ENCODE data around the gene CPSF4L. TPM values are rescaled to one million over a fixed set of nuclear protein-coding genes. Genes with fewer than 3 reads are reported as not detected.

Gene CPSF4L
- total RNA-seq, 3 donors from 2014 or later = not detected

- Mint-ChIP-seq H3K4me1 (ENCODE audit: low read depth) (peaks cover 40% of the 10 kb centered on the region), H3K4me3 (no peak overlapping the region), H3K9me3 (no peaks in the 10 kb centered on the region), H3K27me3 (ENCODE audit: low read depth) (no peaks in the 10 kb centered on the region), H3K36me3 (ENCODE audit: insufficient read depth) (peaks cover 10% of the 10 kb centered on the region)
- ATAC-seq = no peak
- DNase-seq = no peak
Measured at GRCh38 chr17:73223626-73224230, 38.0 kb downstream of the CPSF4L start.

- Mint-ChIP-seq H3K4me1 (ENCODE audit: low read depth) (peaks cover 30% of the 10 kb centered on the region), H3K4me3 (no peak overlapping the region), H3K27me3 (ENCODE audit: low read depth) (no peaks in the 10 kb centered on the region), H3K36me3 (ENCODE audit: insufficient read depth) (peaks cover 21% of the 10 kb centered on the region), H3K9me3 (no peaks in the 10 kb centered on the region)
- ATAC-seq (no peak), DNase-seq (no peak)
Measured at GRCh38 chr17:73215447-73215846, 46.2 kb downstream of the CPSF4L start.

GRCh38 chr17:73214851-73215250 is 46.8 kb downstream of the CPSF4L start:
- Mint-ChIP-seq H3K4me3 (no peak overlapping the region), H3K27me3 (ENCODE audit: low read depth) (no peaks in the 10 kb centered on the region), H3K4me1 (ENCODE audit: low read depth) (peaks cover 36% of the 10 kb centered on the region), H3K36me3 (ENCODE audit: insufficient read depth) (peaks cover 22% of the 10 kb centered on the region), H3K9me3 (no peaks in the 10 kb centered on the region)
- ATAC-seq (no peak), DNase-seq (no peak)

- peaks cover 38% of the 10 kb centered on the region for H3K4me1 Mint-ChIP-seq (ENCODE audit: low read depth)
- no peak for DNase-seq
- H3K36me3 Mint-ChIP-seq (ENCODE audit: insufficient read depth) = peaks cover 22% of the 10 kb centered on the region
- ATAC-seq = no peak
- H3K4me3 Mint-ChIP-seq = no peak overlapping the region
- H3K9me3 Mint-ChIP-seq = no peaks in the 10 kb centered on the region
- H3K27me3 Mint-ChIP-seq (ENCODE audit: low read depth) = no peaks in the 10 kb centered on the region
Measured at GRCh38 chr17:73214008-73214407, 47.7 kb downstream of the CPSF4L start.

GRCh38 chr17:73211745-73212144 is 49.9 kb downstream of the CPSF4L start:
- peaks cover 34% of the 10 kb centered on the region for H3K4me1 Mint-ChIP-seq (ENCODE audit: low read depth)
- peak overlapping the region; percentile 54 for H3K4me3 Mint-ChIP-seq
- peak in 1 of 2 donors; percentile 67 for ATAC-seq
- no peaks in the 10 kb centered on the region for H3K9me3 Mint-ChIP-seq
- DNase-seq = peak; percentile 58
- H3K36me3 Mint-ChIP-seq (ENCODE audit: insufficient read depth) = peaks cover 35% of the 10 kb centered on the region
- H3K27me3 Mint-ChIP-seq (ENCODE audit: low read depth) = no peaks in the 10 kb centered on the region

- ATAC-seq (peak; percentile 14 to 34), DNase-seq (no peak)
- peaks cover 22% of the 10 kb centered on the region for H3K4me1 Mint-ChIP-seq (ENCODE audit: low read depth)
Measured at GRCh38 chr17:73210002-73210678, 51.5 kb downstream of the CPSF4L start.

GRCh38 chr17:73209436-73209835 is 52.2 kb downstream of the CPSF4L start:
- Mint-ChIP-seq H3K4me3 (no peak overlapping the region), H3K9me3 (no peaks in the 10 kb centered on the region), H3K4me1 (ENCODE audit: low read depth) (peaks cover 23% of the 10 kb centered on the region), H3K36me3 (ENCODE audit: insufficient read depth) (peaks cover 30% of the 10 kb centered on the region), H3K27me3 (ENCODE audit: low read depth) (no peaks in the 10 kb centered on the region)
- ATAC-seq (no peak), DNase-seq (no peak)

More at GRCh38 chr17:73210002-73210678, 51.5 kb downstream of the CPSF4L start:
- H3K9me3 Mint-ChIP-seq = no peaks in the 10 kb centered on the region
- no peaks in the 10 kb centered on the region for H3K27me3 Mint-ChIP-seq (ENCODE audit: low read depth)
- H3K4me3 Mint-ChIP-seq = no peak overlapping the region
- peaks cover 30% of the 10 kb centered on the region for H3K36me3 Mint-ChIP-seq (ENCODE audit: insufficient read depth)

- H3K36me3 Mint-ChIP-seq (ENCODE audit: insufficient read depth) = peaks cover 34% of the 10 kb centered on the region
Measured at GRCh38 chr17:73208139-73208827, 53.4 kb downstream of the CPSF4L start.

GRCh38 chr17:73205459-73205961 is 56.2 kb downstream of the CPSF4L start:
- no peaks in the 10 kb centered on the region for H3K9me3 Mint-ChIP-seq
- peaks cover 47% of the 10 kb centered on the region for H3K36me3 Mint-ChIP-seq (ENCODE audit: insufficient read depth)
- H3K4me1 Mint-ChIP-seq (ENCODE audit: low read depth) = peaks cover 31% of the 10 kb centered on the region
- no peaks in the 10 kb centered on the region for H3K27me3 Mint-ChIP-seq (ENCODE audit: low read depth)
- no peak overlapping the region for H3K4me3 Mint-ChIP-seq
- DNase-seq = no peak
- ATAC-seq = no peak

More at GRCh38 chr17:73208139-73208827, 53.4 kb downstream of the CPSF4L start:
- H3K9me3 Mint-ChIP-seq = no peaks in the 10 kb centered on the region
- H3K4me3 Mint-ChIP-seq = no peak overlapping the region
- no peak for ATAC-seq
- peaks cover 32% of the 10 kb centered on the region for H3K4me1 Mint-ChIP-seq (ENCODE audit: low read depth)
- no peaks in the 10 kb centered on the region for H3K27me3 Mint-ChIP-seq (ENCODE audit: low read depth)
- DNase-seq = no peak

- no peaks in the 10 kb centered on the region for H3K9me3 Mint-ChIP-seq
- H3K27me3 Mint-ChIP-seq (ENCODE audit: low read depth) = no peaks in the 10 kb centered on the region
- H3K4me3 Mint-ChIP-seq = no peak overlapping the region
- ATAC-seq (peak; percentile 54 to 74), DNase-seq (no peak)
- peaks cover 23% of the 10 kb centered on the region for H3K4me1 Mint-ChIP-seq (ENCODE audit: low read depth)
- H3K36me3 Mint-ChIP-seq (ENCODE audit: insufficient read depth) = peaks cover 53% of the 10 kb centered on the region
Measured at GRCh38 chr17:73203788-73204479, 57.7 kb downstream of the CPSF4L start.

GRCh38 chr17:73203135-73203787 is 58.4 kb downstream of the CPSF4L start:
- DNase-seq (no peak), ATAC-seq (peak; percentile 41 to 47)
- peaks cover 23% of the 10 kb centered on the region for H3K4me1 Mint-ChIP-seq (ENCODE audit: low read depth)
- H3K36me3 Mint-ChIP-seq (ENCODE audit: insufficient read depth) = peaks cover 50% of the 10 kb centered on the region
- H3K4me3 Mint-ChIP-seq = no peak overlapping the region
- no peaks in the 10 kb centered on the region for H3K9me3 Mint-ChIP-seq
- no peaks in the 10 kb centered on the region for H3K27me3 Mint-ChIP-seq (ENCODE audit: low read depth)

GRCh38 chr17:73201215-73202069 is 60.2 kb downstream of the CPSF4L start:
- Mint-ChIP-seq H3K27me3 (ENCODE audit: low read depth) (no peaks in the 10 kb centered on the region), H3K4me3 (no peak overlapping the region), H3K4me1 (ENCODE audit: low read depth) (peaks cover 23% of the 10 kb centered on the region), H3K9me3 (no peaks in the 10 kb centered on the region), H3K36me3 (ENCODE audit: insufficient read depth) (peaks cover 50% of the 10 kb centered on the region)
- DNase-seq = no peak
- ATAC-seq = no peak

GRCh38 chr17:73200476-73200875 is 61.2 kb downstream of the CPSF4L start:
- Mint-ChIP-seq H3K27me3 (ENCODE audit: low read depth) (no peaks in the 10 kb centered on the region), H3K4me3 (no peak overlapping the region), H3K36me3 (ENCODE audit: insufficient read depth) (peaks cover 48% of the 10 kb centered on the region), H3K9me3 (no peaks in the 10 kb centered on the region), H3K4me1 (ENCODE audit: low read depth) (peaks cover 23% of the 10 kb centered on the region)
- DNase-seq (no peak), ATAC-seq (no peak)
